ENCODE measurements around the gene ATG9A. TPM values are rescaled to one million over a fixed set of nuclear protein-coding genes. Genes with fewer than 3 reads are reported as not detected.

Gene ATG9A
- total and polyA plus RNA-seq, 4 donors, result 22.5 to 49.1 (median 42.6) TPM

DNA sequence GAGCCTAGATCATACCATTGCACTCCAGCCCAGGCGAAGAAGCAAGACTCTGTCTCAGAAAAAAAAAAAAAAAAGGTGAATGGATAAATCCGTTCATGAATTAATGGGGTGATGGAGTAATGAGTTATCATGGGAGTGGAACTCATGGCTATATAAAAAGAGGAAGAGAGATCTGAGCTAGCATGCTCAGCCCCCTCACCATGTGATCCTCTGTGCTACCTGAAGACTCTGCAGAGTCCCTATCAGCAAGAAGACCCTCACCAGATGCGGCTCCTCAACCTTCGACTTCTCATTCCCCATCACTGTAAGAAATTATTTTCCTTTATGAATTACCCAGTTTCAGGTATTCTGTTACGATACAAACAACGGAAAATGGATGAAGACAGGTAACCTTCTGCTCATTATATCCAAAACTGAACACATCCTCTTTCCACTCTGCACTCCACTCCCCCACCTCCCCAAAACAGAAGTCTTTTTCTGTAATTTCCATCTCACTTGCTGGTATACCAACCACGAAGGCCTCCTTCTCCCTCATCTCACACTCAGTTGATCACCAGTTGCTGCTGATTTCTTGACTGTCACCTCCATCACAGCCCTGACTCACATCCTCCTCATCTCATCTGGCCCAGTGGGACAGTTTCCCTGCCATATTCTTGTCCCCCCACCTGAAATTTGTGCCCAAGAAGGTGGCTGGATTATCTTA, 42.5 kb downstream of the ATG9A start:
- peaks cover 11 to 21% (median 19%) of the 10 kb centered on the region in 4 donors for H3K36me3 ChIP-seq (ENCODE audit: control insufficient read depth in 4 of 4, insufficient read depth in 4 of 4, low read length in 4 of 4)
- no peak overlapping the region for H3K4me3 ChIP-seq
- H3K27me3 ChIP-seq (ENCODE audit: control insufficient read depth in 3 of 3, insufficient read depth in 3 of 3, low read length in 2 of 3), result no peaks in the 10 kb centered on the region
- TF ChIP-seq, protein P1, sequence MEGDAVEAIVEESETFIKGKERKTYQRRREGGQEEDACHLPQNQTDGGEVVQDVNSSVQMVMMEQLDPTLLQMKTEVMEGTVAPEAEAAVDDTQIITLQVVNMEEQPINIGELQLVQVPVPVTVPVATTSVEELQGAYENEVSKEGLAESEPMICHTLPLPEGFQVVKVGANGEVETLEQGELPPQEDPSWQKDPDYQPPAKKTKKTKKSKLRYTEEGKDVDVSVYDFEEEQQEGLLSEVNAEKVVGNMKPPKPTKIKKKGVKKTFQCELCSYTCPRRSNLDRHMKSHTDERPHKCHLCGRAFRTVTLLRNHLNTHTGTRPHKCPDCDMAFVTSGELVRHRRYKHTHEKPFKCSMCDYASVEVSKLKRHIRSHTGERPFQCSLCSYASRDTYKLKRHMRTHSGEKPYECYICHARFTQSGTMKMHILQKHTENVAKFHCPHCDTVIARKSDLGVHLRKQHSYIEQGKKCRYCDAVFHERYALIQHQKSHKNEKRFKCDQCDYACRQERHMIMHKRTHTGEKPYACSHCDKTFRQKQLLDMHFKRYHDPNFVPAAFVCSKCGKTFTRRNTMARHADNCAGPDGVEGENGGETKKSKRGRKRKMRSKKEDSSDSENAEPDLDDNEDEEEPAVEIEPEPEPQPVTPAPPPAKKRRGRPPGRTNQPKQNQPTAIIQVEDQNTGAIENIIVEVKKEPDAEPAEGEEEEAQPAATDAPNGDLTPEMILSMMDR (IDR thresholded peaks at IDR 0.05; ENCODE audit: control extremely low read depth, extremely low read depth), result no peak
- no peak for ATAC-seq (ENCODE audit: insufficient read depth, low FRiP score)
- DNase-seq, result no peak
- WGBS, 2 donors, result 87 to 93% methylated on average over 7 of the region's 7 CpGs
- no peak overlapping the region for H3K9ac ChIP-seq (ENCODE audit: insufficient read depth in 1 of 2, low read length in 2 of 2)
- H3K27ac ChIP-seq (ENCODE audit: low read depth in 1 of 2, low read length in 1 of 2), result no peak overlapping the region
- no peaks in the 10 kb centered on the region for H3K4me1 ChIP-seq (ENCODE audit: control insufficient read depth in 5 of 5, insufficient read depth in 5 of 5, low read length in 5 of 5)
- H3K9me3 ChIP-seq (ENCODE audit: control insufficient read depth in 4 of 4, insufficient read depth in 3 of 4, low read length in 3 of 4), result no peaks in the 10 kb centered on the region

DNA sequence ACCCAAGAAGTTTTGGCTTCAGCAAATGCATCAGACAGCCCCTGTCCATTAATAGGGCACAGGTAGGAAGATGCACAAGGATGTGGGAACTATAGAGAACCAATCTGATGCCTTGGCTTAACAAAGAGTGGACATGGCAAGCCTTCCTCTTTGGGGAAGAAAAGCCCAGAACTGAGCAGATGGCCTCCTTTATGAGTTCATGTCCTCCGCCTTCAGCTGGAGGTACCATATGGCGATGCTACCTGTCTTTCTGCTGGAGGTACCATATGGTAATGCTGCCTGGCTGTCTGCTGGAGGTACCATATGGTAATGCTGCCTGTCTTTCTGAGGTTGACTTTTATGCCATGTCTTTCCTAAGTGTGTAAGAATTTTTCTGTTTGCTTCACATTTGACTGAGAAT, 45.3 kb downstream of the ATG9A start:
- Histone ChIP-seq H3K27ac (ENCODE audit: low read depth in 1 of 2, low read length in 1 of 2) (peak overlapping the region in 1 of 2 donors; percentile 33), H3K4me1 (ENCODE audit: control insufficient read depth in 5 of 5, insufficient read depth in 5 of 5, low read length in 5 of 5) (peaks cover 0 to 7% (median 2%) of the 10 kb centered on the region in 5 donors), H3K27me3 (ENCODE audit: control insufficient read depth in 3 of 3, insufficient read depth in 3 of 3, low read length in 2 of 3) (no peaks in the 10 kb centered on the region), H3K9ac (ENCODE audit: insufficient read depth in 1 of 2, low read length in 2 of 2) (no peak overlapping the region), H3K4me3 (no peak overlapping the region), H3K36me3 (ENCODE audit: control insufficient read depth in 4 of 4, insufficient read depth in 4 of 4, low read length in 4 of 4) (peaks cover 25 to 44% (median 38%) of the 10 kb centered on the region in 4 donors), H3K9me3 (ENCODE audit: control insufficient read depth in 4 of 4, insufficient read depth in 3 of 4, low read length in 3 of 4) (no peaks in the 10 kb centered on the region)
- no peak for DNase-seq
- ATAC-seq (ENCODE audit: insufficient read depth, low FRiP score), result no peak
- WGBS, 2 donors, result 96 to 99% methylated on average over 2 of the region's 2 CpGs
- TF ChIP-seq, protein P1 (IDR thresholded peaks at IDR 0.05; ENCODE audit: control extremely low read depth, extremely low read depth), result no peak

DNA sequence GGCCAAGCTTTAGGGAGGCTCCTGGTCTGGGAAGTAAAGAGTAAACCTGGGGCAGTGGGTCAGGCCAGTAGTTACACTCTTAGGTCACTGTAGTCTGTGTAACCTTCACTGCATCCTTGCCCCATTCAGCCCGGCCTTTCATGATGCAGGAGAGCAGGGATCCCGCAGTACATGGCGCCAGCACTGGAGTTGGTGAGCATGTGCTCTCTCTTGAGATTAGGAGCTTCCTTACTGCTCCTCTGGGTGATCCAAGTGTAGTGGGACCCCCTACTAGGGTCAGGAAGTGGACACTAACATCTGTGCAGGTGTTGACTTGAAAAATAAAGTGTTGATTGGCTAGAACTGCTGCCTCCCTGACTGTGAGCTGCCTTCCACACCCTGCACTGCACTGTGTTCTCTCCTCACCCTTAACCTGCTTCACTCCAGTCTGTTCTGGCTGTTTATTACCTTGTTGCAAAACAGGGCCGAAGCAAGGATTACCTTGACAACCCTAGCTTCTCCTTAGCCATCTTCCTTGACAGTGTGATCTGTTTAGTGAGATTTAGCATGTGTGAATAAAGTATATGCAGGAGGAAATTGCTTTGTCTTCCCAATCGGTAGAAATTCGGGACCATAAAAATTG, 46.2 kb downstream of the ATG9A start:
- Histone ChIP-seq H3K27me3 (ENCODE audit: control insufficient read depth in 3 of 3, insufficient read depth in 3 of 3, low read length in 2 of 3) (no peaks in the 10 kb centered on the region), H3K4me1 (ENCODE audit: control insufficient read depth in 5 of 5, insufficient read depth in 5 of 5, low read length in 5 of 5) (peaks cover 3 to 12% (median 7%) of the 10 kb centered on the region in 5 donors), H3K9me3 (ENCODE audit: control insufficient read depth in 4 of 4, insufficient read depth in 3 of 4, low read length in 3 of 4) (no peaks in the 10 kb centered on the region), H3K27ac (ENCODE audit: low read depth in 1 of 2, low read length in 1 of 2) (no peak overlapping the region), H3K4me3 (no peak overlapping the region), H3K36me3 (ENCODE audit: control insufficient read depth in 4 of 4, insufficient read depth in 4 of 4, low read length in 4 of 4) (peaks cover 25 to 44% (median 38%) of the 10 kb centered on the region in 4 donors), H3K9ac (ENCODE audit: insufficient read depth in 1 of 2, low read length in 2 of 2) (no peak overlapping the region)
- ATAC-seq (ENCODE audit: insufficient read depth, low FRiP score), result no peak
- 95 to 96% methylated on average over 6 of the region's 6 CpGs for WGBS, 2 donors
- no peak for DNase-seq
- TF ChIP-seq, protein P1 (IDR thresholded peaks at IDR 0.05; ENCODE audit: control extremely low read depth, extremely low read depth), result no peak
